ENCODE data around the gene MBD4.
"Not testable (repeated sequence)": the region's sequence is repeated elsewhere in the genome, so short reads cannot be mapped to it uniquely, and the experiment has no call there.

GRCh38 chr3:129391583-129391982 lies 48.2 kb downstream of the MBD4 start:
- TF ChIP-seq CTCF (optimal IDR thresholded peaks at IDR 0.05 in 1 of 3, IDR thresholded peaks at IDR 0.05 in 1 of 3, conservative IDR thresholded peaks at IDR 0.05 in 1 of 3; ENCODE audit: extremely low read depth in 1 of 3, insufficient read depth in 2 of 3, low read length in 3 of 3); EZH2 (IDR thresholded peaks at IDR 0.05; ENCODE audit: low read length): not testable (repeated sequence)
